Activated T-cell treated with anti-CD3 and anti-CD28 coated beads for 4 hours (primary cell): ENCODE data around the gene CD300H.

Experiments used
- DNase-seq: peaks from one replicate; pipeline ENCODE4 v3.0.0-alpha.2; 2020

CD300H gene

DNA sequence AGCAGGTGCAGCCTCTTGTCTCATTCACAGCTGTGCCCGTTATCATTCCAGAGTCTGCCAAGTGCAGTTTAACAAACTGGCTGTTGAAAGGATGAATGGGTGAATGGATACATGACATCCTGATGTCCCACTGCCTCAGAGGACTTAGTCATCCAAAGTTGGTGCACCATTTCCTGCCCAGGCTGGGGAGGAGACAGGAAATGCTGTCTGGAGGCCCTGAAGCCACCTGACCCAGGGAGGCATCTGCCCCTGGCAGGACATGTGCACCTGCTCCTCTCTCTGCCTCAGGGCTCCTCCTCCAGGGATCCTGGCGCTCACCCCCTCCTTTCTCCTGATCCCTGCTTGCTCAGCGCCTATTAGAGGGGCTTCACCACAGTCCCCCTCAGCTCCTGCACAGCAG is 19.6 kb downstream of the CD300H start:
- no peak for DNase-seq

DNA sequence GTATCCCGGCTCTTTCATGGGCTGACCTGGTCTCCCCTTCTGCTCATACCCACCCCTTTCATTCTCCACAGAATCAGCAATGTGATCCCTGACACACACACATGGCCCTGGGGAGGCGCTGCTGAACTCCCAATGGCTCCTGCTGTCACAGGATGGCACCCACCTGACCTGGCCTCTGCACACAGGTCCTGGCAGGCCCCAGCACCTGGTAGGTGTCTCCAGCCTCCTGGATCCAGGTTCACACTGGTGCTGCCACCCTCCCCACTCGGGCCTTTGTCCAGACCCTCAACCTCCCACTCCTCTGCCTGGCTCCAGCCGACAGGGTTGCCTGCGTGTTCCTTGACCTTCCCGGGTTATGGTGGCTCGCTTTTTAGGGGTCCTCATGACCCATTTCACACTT is 20.0 kb downstream of the CD300H start:
- DNase-seq = no peak

- no peak for DNase-seq
These were observed 20.7 kb downstream of the CD300H start for GRCh38 chr17:74546586-74546985.

- DNase-seq = no peak
These were observed 21.5 kb downstream of the CD300H start, which contains the start of gene CD300C for GRCh38 chr17:74545843-74546230. Gene CD300C (minus strand): TSS chr17:74546115. CDS start chr17:74545782, 333 bp downstream.

GRCh38 chr17:74544991-74545842 is 22.1 kb downstream of the CD300H start:
- no peak for DNase-seq

DNA sequence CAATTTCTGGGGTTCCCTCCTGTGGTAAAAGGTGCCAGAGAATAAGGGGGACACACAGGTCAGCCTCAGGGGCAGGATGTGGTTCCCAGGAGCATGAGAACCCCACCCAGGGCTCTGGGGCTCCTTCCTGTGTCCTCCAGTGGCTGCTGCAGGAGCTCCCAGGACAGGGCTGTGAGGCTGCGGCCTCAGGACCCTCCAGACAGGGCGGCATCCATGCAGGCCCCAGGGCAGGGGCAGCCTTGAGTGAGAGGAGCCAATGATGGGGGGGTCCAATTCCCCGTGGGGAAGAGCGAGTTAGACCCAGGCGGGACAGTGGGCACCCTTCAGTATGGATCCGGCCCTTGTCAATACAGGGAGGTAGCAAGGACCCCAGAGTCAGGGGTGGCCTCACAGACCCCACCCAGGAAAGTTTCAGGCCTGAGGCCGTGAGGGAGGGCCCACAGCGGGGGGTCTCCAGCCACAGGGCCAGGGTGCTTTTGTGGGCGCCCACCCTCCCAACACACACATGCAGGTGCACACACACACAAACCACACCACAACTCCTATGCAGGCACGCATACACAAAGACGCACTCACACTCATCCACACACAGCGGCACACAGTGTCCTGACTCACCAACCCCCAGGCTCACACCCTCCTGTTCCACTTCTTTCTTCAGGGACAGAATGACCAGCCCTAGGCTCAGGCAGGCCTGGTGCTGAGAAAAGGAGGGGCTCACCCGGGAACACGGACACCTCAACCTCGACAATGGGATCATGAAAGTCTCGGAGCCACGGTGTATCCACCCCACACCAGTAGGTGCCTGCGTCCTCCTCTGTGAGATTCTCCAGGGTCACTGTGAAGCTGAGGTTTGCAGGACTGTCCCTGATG is 23.2 kb downstream of the CD300H start:
- DNase-seq = no peak

GRCh38 chr17:74543406-74543805 is 23.9 kb downstream of the CD300H start:
- no peak for DNase-seq

DNA sequence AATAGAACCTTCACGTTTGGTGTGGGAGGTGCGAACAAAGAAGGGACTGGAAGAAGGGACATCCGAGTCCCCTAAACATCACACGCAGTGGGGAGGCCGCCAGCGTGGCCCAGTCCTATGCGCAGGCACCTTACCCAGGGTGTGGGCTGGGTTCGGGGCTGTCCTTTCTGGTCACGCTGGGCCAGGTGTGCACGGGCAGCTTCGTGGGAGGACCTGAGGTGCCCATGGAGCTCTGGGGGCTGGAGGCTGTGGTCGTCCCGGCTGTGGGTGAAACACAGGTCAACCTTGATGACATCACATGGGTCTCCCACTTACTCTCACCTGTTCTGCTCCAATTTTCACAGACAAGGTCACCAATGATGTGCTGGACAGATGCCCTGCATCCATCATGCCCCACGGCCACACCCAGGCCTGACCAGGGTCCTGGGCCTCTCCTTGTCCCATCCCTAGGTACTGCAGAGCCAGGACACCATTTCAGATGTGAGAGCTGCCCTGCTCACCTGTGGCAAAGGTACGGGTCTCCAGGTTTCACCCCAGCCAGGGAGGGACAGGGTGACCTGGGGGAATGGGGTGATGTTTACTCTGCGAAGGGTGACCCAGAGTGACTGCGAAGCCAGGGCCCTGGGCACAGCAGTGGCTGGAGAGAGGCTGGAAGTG is 24.5 kb downstream of the CD300H start:
- no peak for DNase-seq

- DNase-seq = no peak
These were observed 25.1 kb downstream of the CD300H start for GRCh38 chr17:74542166-74542565.

DNA sequence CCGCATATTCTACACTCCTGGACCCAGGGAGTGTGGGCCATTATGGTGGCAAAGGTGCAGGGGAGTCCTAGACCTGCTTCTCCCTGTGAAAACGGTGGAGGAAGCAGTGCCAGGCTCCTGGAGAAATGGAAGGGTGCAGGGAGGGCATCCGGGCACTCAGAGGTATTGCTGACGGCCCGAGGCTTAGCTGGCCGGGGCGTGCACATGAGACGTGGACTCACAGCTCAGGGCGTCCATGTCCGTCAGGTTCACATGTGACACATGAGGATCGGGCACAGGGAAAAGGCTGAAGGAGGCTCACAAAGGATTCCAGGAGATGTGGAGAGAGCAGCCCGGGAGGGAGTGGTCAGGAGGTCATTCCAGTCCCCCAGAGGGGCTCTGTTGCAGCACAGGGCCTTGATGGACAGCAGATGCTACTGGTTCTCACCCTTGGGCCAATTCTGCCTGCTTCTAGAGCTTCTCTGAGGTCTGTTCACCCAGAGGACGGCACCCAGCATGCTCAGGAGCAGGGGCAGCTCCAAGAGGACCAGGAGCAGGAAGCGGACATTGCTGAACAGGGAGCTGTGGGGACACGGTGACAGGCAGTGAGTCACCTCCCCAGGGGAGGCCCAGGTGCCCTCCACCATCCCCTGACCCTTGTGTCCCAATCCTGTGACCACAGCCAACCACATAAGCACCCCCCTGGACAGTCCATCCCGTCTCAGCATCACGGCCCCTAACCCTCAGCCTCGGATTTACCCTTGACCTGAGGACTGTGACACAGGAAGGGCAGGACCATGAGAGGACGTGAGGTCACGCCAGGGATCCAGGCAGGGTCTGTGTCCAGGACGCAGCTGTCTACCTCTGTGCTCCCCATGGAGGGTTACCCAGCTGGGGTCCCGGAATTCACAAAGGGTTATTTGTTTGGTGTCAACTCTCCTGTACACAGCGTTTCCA is 25.9 kb downstream of the CD300H start:
- no peak for DNase-seq

GRCh38 chr17:74539281-74539820 is 28.0 kb downstream of the CD300H start:
- DNase-seq = no peak

GRCh38 chr17:74536890-74537289 is 30.4 kb downstream of the CD300H start:
- DNase-seq = no peak

DNA sequence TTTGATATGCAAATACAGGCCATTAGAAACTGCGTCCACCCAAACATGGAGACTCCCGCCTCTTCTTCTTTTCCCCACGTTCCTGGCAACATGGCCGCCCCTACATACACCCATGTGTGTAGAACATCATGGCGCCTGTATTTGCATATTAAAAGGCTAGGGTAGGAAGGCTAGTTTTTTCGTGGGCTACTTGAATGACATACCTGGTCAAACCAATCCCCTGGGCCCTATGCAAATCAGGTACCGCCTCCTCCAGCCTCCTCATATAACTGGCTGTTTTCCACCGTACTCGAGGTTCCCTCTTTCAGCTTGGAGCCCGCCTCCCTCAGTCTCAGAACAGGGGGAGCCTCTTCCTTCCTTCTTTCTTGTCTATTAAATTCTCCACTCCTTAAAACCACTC is 35.2 kb downstream of the CD300H start:
- no peak for DNase-seq

DNA sequence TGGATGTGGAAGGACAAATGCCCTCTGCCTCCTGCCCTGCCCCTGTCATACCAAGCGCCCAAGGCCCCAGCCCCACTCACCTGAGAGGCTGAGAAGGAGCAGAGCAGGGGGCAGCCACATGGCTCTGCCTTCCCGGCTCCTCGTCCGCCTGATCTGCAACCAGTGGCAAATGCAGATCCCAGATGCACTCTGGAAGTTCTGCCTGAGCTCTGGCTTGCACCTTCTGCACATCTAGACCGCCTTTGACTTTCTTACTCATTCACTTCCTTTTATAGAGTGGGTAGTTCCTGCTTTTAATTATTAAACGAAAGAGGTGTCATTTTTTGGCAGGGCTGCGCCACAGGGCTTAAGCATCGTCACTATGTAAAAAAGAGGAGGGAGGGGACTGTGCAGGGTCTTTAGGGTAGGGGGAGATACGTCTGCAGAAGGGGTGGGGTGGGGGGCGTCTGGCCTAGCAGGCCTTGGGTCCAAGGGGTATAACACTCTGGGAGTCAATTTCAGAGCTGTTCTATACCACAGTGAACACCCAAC is 36.0 kb downstream of the CD300H start, which contains the start of gene CD300LB:
Gene CD300LB, minus strand, starts transcription at position 245 of the 531 bp plus-strand sequence. Its CDS starts 125 bp downstream, at position 120.
- no peak for DNase-seq

- no peak for DNase-seq
These were observed 36.5 kb downstream of the CD300H start for GRCh38 chr17:74530831-74531150.

DNA sequence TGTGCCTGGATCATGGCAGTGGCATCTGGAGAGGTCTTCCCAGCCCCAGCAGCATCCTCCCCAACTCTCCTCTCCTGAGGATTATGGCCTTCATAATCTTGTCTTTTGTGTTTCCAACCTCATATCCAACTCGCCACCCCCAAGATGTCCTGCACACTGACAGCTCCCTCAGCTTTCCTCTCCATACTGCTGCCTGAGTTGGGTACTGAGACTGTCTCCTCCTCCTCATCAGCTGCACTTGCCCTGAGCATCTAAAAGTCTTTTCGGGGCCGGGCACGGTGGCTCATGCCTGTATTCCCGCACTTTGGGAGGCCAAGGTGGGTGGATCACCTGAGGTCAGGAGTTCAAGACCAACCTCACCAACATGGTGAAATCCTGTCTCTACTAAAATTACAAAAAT is 38.1 kb downstream of the CD300H start:
- DNase-seq = no peak

GRCh38 chr17:74528491-74529199 is 38.7 kb downstream of the CD300H start:
- DNase-seq = no peak

GRCh38 chr17:74527756-74528155 is 39.6 kb downstream of the CD300H start:
- no peak for DNase-seq

GRCh38 chr17:74527081-74527480 is 40.2 kb downstream of the CD300H start:
- no peak for DNase-seq

DNA sequence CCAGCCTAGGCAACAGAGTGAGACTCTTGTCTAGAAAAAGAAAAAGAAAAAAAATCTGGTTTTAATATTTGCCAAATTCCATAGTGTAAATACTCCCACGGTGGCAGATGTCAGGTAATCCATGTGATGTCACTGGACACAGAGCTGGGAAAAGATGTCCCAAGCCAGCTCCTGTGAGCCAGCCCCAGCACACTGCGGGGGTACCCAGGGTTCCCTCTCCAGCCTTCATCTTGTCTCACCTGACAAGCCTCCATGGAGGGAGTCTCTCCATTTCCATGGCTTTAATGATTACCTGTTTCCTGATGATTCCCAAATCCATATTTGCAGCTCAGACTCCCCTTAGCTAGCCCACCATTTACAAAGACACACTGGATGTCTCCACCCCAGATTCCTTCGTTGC is 40.6 kb downstream of the CD300H start:
- DNase-seq = no peak

DNA sequence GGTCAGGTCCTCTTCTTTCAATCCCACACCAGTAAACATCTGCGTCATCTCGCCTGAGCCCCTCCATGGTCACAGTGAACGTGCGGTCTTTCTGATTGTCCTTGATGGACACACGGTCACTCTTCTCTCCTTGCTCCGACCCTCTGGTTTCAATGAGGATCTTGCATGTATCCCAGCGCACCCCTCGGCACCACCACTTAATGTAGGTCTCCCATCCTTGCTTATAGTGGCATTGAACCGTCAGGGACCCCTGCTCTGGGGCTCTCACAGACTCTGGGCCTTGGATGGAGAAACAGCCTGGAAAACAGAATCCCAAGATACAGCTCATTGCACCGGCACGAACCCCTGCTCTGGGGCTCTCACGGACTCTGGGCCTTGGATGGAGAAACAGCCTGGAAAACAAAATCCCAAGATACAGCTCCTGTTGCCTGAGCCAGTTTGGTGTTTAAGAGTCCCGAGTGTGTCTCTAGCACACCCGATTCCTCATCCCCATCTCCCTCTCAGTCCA is 41.5 kb downstream of the CD300H start:
- no peak for DNase-seq
